ENCODE data around the gene C5AR2.
"Not testable (repeated sequence)": the region's sequence is repeated elsewhere in the genome, so short reads cannot be mapped to it uniquely, and the experiment has no call there.

GRCh38 chr19:47383890-47384289 is 51.9 kb downstream of the C5AR2 start:
- TF ChIP-seq CTCF (conservative IDR thresholded peaks at IDR 0.05); ZFX (IDR thresholded peaks at IDR 0.05): not testable (repeated sequence)
